ENCODE measurements around the gene UNC93A. TPM values are rescaled to one million over a fixed set of nuclear protein-coding genes. Genes with fewer than 3 reads are reported as not detected.

The UNC93A gene
- total RNA-seq, 2 donors from 2014 or later, result not detected

Other genes with a start within 250 kb of the UNC93A start
- gene CCR6, start 168.2 kb upstream of the UNC93A start, total RNA-seq, result under 1 TPM in 1 of 2 donors, not detected in 1; 0.17 TPM
- not detected for gene GPR31, start 133.3 kb upstream of the UNC93A start, total RNA-seq
- gene TTLL2, start 33.8 kb downstream of the UNC93A start, total RNA-seq, result not detected

Measured in natural killer cell treated with Interleukin-12 subunit alpha and Interleukin-12 subunit beta and Interleukin-15 and Interleukin-18, amount 100 ng/mL, for 72 hours (primary cell).